CD4-positive, alpha-beta T cell treated with Interleukin-15 for 4 hours (primary cell): ENCODE data around the gene ANKRD31.
"Not testable (repeated sequence)": the region's sequence is repeated elsewhere in the genome, so short reads cannot be mapped to it uniquely, and the experiment has no call there.

ENCODE experiments used
- DNase-seq: peaks from one replicate; pipeline ENCODE4 v3.0.0-alpha.2; 2020; ENCODE audit warnings: low spot score

Gene ANKRD31

DNA sequence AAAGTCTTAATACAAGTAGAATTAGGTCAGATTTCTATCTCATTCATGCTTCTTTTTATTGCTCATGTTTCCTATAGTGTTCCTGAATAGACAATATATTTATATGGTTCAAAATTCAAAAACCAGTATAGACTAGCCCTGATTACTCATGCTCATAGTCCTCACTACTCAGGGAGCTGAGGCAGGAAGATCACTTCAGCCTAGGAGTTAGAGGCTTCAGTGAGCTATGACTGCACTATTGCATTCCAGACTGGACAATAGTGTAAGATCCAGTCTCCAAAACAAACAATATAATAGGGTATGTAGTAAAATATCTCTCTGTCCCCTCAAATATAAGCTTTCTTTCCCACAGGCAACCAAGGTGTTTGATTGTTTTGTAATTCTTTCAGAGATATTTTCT is 2.4 kb downstream of the ANKRD31 start:
- DNase-seq = no peak

- no peak for DNase-seq
Measured at GRCh38 chr5:75226916-75227315, 9.8 kb downstream of the ANKRD31 start.

- no peak for DNase-seq
Measured at GRCh38 chr5:75225506-75225905, 11.2 kb downstream of the ANKRD31 start.

DNA sequence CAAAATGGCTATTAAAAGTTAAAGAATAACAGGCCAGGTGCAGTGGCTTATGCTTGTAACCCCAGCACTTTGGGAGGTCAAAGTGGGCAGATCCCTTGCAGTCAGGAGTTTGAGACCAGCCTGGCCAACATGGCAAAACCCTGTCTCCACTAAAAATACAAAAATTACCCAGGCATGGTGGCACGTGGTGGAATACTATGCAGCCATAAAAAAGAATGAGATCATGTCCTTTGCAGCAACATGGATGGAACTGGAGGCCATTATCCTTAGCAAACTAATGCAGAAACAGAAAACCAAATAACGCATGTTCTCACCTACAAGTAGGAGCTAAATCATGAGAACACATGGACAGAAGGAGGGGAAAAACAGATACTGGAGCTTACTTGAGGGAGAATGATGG is 15.9 kb downstream of the ANKRD31 start:
- not testable (repeated sequence) for DNase-seq

DNA sequence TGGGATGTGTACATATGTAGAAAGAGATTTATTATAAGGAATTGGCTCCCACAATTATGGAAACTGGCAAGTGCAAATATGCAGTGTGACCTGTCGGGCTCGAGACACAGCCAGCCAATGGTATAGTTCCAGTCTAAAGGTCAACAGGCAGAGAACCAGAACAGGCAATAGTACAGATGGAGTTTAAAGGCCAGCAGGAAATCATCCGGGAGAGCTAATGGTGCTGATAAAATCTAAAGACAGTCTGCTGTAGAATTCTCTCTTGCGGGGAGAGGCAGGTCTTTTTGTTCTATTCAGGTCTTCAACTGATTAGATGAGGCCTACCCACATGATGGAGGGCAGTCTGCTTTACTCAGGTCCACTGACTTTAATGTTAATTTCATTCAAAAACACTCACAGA is 21.8 kb downstream of the ANKRD31 start:
- no peak for DNase-seq

DNA sequence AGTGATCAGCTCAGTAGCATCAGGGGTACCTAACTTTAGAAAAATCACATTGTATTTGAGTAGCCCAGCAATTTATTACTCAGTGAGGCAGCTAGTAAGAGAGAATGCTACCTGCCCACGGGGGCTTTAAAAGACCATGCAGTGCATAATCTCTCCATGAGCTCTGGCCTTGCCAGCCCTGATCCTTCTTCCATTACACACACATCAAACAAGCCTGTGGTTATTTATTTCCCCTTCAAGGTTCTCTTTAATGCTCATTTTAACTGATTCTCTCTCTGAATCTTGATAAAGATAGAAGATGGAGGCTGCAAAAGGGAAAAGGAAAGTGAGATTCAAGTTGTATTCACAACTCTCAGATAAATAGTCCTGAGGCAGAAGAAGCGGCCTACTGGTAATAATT is 22.3 kb downstream of the ANKRD31 start:
- DNase-seq = no peak

DNA sequence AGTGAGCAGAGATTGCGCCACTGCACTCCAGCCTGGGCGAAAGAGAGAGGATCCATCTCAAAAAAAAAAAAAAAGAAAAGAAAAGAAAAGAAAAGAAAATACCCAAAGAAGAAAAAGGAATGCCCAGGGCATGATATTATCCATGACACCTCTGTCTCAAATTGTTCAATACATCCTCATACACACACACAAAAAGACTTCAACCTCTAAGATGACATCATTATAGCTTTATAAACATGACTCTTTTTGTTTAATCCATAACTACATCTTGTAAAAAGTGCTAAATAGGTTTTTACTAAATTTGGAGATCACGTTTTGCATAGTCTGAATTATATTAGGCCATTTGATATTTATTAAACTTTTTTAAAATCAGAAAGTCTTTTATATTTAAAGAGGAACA is 33.1 kb downstream of the ANKRD31 start:
- DNase-seq = no peak

GRCh38 chr5:75202935-75203334 is 33.7 kb downstream of the ANKRD31 start:
- DNase-seq = no peak

DNA sequence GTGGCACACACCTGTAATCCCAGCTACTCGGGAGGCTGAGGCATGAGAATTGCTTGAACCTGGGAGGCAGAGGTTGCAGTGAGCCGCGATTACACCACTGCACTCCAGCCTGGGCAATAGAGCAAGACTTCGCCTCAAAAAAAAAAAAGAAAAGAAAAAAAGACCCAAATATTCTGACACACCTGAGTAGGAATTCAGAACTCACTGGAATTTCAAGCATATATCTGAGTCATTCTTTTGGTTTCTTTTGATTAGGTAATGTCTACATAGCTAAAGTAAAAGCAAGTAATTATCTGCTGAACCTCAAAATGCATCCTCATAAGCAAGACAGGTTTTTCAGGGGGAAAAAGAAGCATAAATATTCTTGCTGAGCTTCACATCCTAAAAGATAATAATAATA is 35.9 kb downstream of the ANKRD31 start:
- DNase-seq = no peak

GRCh38 chr5:75199946-75200345 is 36.7 kb downstream of the ANKRD31 start:
- DNase-seq = no peak

- no peak for DNase-seq
Measured at GRCh38 chr5:75199071-75199470, 37.6 kb downstream of the ANKRD31 start.

GRCh38 chr5:75197745-75198144 is 38.9 kb downstream of the ANKRD31 start:
- DNase-seq = no peak

DNA sequence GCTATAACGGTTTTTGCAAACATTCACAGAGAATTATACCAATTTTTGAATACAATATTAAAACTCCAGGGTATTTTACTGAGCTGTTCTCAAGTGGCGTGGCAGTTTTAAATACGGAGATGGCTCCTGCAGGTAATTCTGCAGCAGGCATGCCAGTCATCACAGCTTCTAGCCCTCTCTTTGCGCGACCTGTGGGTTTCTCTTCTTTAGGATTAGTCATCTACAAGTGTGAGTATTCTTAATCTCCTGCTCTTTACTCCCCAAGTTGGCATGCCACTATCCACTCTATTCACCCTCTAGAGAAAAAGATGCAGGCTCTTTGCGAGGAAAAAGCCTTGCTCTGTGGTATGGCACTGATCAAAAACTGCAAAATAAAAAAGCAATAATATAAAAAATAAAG is 43.9 kb downstream of the ANKRD31 start:
- DNase-seq = no peak

DNA sequence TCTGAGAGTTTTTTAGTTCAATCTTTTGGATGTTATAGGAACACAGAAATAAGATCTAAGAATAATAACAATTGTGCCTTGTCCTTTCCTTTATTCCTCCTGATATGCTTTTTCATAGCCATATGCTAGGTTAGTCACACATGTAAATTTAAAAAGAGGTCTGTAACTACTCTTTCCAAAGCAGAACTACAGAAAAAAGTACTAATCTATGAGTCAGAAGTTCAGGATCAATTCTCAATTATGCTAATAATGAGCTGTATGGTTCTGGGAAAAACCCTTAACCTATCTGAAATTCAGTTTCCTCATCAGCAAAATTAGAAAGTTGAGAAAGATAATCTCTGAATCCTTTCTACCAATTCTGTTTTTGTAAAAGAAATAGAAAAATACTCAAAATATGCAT is 44.4 kb downstream of the ANKRD31 start:
- DNase-seq = no peak

DNA sequence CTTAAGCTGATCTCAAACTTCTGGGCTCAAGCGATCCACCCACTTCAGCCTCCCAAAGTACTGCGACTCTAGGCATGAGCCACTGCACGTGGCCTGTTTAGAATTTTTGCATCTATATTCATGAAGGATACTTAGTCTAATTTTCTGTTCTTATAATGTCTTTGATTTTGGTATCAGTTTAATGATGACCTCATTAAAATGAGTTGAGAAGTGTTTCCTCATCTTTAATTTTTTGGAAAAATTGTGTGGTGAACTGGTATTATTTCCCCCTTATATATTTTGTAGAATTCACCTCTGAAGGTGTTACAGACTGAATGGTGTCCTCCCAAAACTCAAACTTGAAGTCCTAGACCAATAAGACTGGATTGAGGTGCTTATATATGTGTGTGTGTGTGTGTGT is 46.5 kb downstream of the ANKRD31 start:
- DNase-seq = no peak

GRCh38 chr5:75189353-75189752 is 47.3 kb downstream of the ANKRD31 start:
- DNase-seq = no peak

- no peak for DNase-seq
Measured at GRCh38 chr5:75185763-75186162, 50.9 kb downstream of the ANKRD31 start.

DNA sequence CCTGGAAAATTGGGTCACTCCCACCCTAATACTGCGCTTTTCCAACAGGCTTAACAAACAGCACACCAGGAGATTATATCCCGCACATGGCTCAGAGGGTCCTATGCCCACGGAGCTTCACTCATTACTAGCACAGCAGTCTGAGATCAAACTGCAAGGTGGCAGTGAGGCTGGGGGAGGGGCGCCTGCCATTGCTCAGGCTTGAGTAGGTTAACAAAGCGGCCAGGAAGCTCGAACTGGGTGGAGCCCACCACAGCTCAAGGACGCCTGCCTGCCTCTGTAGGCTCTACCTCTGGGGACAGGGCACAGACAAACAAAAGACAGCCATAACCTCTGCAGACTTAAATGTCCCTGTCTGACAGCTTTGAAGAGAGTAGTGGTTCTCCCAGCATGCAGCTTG is 60.7 kb downstream of the ANKRD31 start:
- DNase-seq = not testable (repeated sequence)

DNA sequence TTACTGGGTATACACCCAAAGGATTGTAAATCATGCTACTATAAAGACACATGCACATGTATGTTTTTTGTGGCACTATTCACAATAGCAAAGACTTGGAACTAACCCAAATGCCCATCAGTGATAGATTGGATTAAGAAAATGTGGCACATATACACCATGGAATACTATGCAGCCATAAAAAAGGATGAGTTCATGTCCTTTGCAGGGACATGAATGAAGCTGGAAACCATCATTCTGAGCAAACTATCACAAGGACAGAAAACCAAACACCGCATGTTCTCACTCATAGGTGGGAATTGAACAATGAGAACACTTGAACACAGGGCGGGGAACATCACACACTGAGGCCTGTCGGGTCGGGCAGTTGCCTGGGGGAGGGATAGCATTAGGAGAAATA is 61.8 kb downstream of the ANKRD31 start:
- DNase-seq = not testable (repeated sequence)

DNA sequence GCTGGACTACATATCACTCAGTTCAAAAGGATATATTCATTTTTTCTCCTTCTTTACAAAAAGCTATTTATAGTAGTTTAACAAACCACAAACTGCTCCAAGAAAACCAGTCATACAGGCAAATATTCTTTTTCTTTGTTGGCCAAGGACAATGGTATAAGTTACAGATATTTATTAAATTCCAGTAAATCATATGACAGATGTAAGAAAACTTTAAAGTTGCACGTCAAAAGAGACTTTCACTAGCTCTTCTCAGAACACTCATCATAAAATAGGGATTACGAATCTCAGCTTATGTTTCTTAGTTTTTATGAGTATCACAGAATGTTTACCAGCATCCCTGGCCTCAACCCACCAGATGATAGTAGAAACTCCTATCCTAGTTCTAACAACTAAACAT is 67.2 kb downstream of the ANKRD31 start:
- no peak for DNase-seq

DNA sequence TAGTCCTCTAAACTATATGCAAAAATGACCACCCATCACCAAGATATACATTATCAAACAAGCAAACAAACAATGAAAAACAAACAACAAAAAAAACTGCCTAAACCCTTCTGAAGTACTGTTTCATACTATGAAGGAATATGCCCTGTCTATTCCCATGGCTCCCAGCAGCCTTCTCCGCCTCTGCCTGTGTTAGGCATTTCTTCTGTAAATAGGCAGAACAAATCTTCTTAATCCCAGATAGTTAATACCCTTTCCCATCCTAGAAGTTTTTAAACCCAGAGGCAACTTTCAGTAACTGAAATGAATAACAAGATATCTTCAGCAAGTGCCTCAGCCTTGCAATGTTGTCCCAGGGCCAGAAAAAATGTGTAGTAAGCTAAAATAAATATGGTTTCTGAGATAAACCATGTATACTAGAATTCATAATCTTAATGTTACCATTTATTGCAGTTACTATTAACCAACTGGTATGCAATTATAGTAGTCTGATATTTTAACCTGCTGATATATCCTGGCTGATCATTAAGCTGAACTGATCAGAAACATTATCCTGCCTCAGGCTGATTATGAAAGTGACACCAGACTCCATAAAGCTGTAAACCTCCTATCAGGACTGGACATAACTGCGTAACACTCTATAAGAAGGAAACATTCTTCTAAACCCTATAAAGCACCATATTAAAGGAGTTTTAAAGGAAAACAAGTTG is 68.5 kb downstream of the ANKRD31 start:
- no peak for DNase-seq

DNA sequence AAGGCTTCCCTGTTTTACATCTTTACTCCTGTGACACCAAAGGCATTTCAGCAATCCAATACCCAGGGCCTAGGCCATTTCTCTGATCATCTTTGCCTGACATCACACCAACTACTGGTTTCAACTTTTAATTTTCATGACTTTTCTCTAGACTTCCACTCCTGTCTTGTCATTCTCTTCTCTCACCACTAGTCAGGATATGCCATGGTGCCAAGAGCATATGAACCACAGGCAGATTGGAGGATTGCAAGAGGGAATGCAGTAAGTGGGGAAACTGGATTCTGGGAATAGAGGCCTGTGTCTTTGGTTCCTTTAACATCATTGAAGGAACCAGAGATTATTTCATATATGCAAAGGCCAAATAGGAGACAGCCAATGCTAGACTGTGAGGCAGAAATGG is 69.3 kb downstream of the ANKRD31 start:
- DNase-seq = no peak

- not testable (repeated sequence) for DNase-seq
Measured at GRCh38 chr5:75161508-75161907, 75.2 kb downstream of the ANKRD31 start.

- no peak for DNase-seq
Measured at GRCh38 chr5:75156585-75156984, 80.1 kb downstream of the ANKRD31 start.

GRCh38 chr5:75152860-75153259 is 83.8 kb downstream of the ANKRD31 start:
- no peak for DNase-seq
